Erythroblast (primary cell): ENCODE measurements around the gene GGT6.

Source experiments
- GATA1 ChIP-seq: IDR thresholded peaks from 2 replicates; pipeline ENCODE4 v1.6.1; 2011; ENCODE audit warnings: low read depth, mild to moderate bottlenecking, control low read depth, low read length, moderate library complexity
- POLR2A ChIP-seq: IDR thresholded peaks from 2 replicates; pipeline ENCODE4 v1.6.1; 2011; ENCODE audit warnings: mild to moderate bottlenecking, low read length

- no peak for TF ChIP-seq POLR2A
- no peak for TF ChIP-seq GATA1
Observed at GRCh38 chr17:4539576-4540223, 20.7 kb downstream of the GGT6 start.
